HEK293T (cell line): Measurements from ENCODE around the gene SLC25A21.

Experiments used
- CTCF ChIA-PET: fragments of 350-600 bp; formaldehyde crosslinking; extraction: SDS; loops from one replicate; lab custom pipeline; 2021; ENCODE audit warnings: antibody characterized with exemption, inconsistent platforms; lab: Yijun Ruan, JAX
- POLR2A ChIA-PET: fragments of 350-600 bp; formaldehyde crosslinking; extraction: SDS; loops from one replicate; lab custom pipeline; 2020; ENCODE audit warnings: antibody characterized with exemption, inconsistent platforms; lab: Yijun Ruan, JAX
- DNase-seq: peaks from one replicate; pipeline ENCODE4 v3.0.0; 2012; ENCODE audit warnings: mixed read lengths; ENCODE audit errors: extremely low spot score
- ARNT ChIP-seq: fragments of 450-650 bp; IDR thresholded peaks from 2 replicates; pipeline ENCODE4 v1.6.1; 2017; ENCODE audit warnings: mild to moderate bottlenecking
- BHLHE40 ChIP-seq: fragments of 450-650 bp; IDR thresholded peaks from 2 replicates; pipeline ENCODE4 v1.6.1; 2016; ENCODE audit warnings: mild to moderate bottlenecking, moderate library complexity, borderline replicate concordance
- CTBP1 ChIP-seq: fragments of 450-650 bp; IDR thresholded peaks from 2 replicates; pipeline ENCODE4 v1.6.1; 2016; ENCODE audit warnings: borderline replicate concordance
- ELF4 ChIP-seq: fragments of 450-650 bp; IDR thresholded peaks from 2 replicates; pipeline ENCODE4 v1.6.1; 2017; ENCODE audit warnings: antibody characterized with exemption
- FOXA1 ChIP-seq: fragments of 450-650 bp; IDR thresholded peaks from 2 replicates; pipeline ENCODE4 v1.6.1; 2016; ENCODE audit warnings: mild to moderate bottlenecking
- FOXK2 ChIP-seq: fragments of 450-650 bp; IDR thresholded peaks from 2 replicates; pipeline ENCODE4 v1.6.1; 2016; ENCODE audit warnings: mild to moderate bottlenecking
- FOXM1 ChIP-seq: fragments of 450-650 bp; IDR thresholded peaks from 2 replicates; pipeline ENCODE4 v1.6.1; 2017; ENCODE audit warnings: mild to moderate bottlenecking, borderline replicate concordance
- HDGF ChIP-seq: fragments of 450-650 bp; IDR thresholded peaks from 2 replicates; pipeline ENCODE4 v1.6.1; 2017; ENCODE audit warnings: antibody characterized with exemption, borderline replicate concordance
- L3MBTL2 ChIP-seq: fragments of 450-650 bp; conservative IDR thresholded peaks from 2 replicates; pipeline ENCODE4 v1.6.1; 2016; ENCODE audit warnings: mild to moderate bottlenecking
- NFRKB ChIP-seq: fragments of 450-650 bp; IDR thresholded peaks from 2 replicates; pipeline ENCODE4 v1.6.1; 2016; ENCODE audit warnings: mild to moderate bottlenecking, moderate library complexity
- SP1 ChIP-seq: fragments of 450-650 bp; IDR thresholded peaks from 2 replicates; pipeline ENCODE4 v1.6.1; 2017
- SUZ12 ChIP-seq: fragments of 450-650 bp; IDR thresholded peaks from 2 replicates; pipeline ENCODE4 v1.6.1; 2016; ENCODE audit warnings: mild to moderate bottlenecking
- TARDBP ChIP-seq: fragments of 450-650 bp; IDR thresholded peaks from 2 replicates; pipeline ENCODE4 v1.6.1; 2016
- ZNF384 ChIP-seq: fragments of 450-650 bp; IDR thresholded peaks from 2 replicates; pipeline ENCODE4 v1.6.1; 2016
- TF ChIP-seq, protein P1 (sequence below): fragments of 450-650 bp; IDR thresholded peaks from 2 replicates; pipeline ENCODE4 v1.6.1; 2016

The SLC25A21 gene

DNA sequence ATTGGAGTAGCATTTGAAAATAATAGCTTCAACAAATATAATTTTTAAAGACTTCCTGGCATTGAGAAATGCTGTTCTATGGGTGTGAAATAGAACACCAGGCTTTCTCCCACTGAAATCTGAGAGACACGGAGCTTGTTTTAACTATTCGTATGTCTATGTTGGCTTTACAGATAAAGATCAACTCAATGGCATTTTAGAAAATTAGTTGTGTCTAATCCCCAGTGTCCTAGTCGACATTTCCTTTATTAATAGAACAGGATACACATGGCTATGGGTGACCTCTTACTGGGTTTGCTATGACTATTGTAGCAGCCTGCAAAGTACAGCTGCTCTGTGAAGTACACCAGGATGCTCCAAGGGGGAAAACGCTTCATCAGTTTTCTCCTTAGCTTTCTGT lies 159.3 kb downstream of the SLC25A21 start:
- ChIA-PET CTCF (no interaction called here), POLR2A (interaction anchor here (1.2 kb wide), 1 partner anchor 11 kb away, joined by 3 read pairs; no protein-coding TSS in a partner anchor)
- no peak for DNase-seq
- TF ChIP-seq CTBP1 (no peak), ZNF384 (no peak), TARDBP (no peak), SUZ12 (no peak), ARNT (no peak), ELF4 (no peak), L3MBTL2 (no peak), NFRKB (no peak), SP1 (no peak), FOXK2 (no peak), BHLHE40 (no peak)
- TF ChIP-seq, protein P1, sequence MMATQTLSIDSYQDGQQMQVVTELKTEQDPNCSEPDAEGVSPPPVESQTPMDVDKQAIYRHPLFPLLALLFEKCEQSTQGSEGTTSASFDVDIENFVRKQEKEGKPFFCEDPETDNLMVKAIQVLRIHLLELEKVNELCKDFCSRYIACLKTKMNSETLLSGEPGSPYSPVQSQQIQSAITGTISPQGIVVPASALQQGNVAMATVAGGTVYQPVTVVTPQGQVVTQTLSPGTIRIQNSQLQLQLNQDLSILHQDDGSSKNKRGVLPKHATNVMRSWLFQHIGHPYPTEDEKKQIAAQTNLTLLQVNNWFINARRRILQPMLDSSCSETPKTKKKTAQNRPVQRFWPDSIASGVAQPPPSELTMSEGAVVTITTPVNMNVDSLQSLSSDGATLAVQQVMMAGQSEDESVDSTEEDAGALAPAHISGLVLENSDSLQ = no peak

DNA sequence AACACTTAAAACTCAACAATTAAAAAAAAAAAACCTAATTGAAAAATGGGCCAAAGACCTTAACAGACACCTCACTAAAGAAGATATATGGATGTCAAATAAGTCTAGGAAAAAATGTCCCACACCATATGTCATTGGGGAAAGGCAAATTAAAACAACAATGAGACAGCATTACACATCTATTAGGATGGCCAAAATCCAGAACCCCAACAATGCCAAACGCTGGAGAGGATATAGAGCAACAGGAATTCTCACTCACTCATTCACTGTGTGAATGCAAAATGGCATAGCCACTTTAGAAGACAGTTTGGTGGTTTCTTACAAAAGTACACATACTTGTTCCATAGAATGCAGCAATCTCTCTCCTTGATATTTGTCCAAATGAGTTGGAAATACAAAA lies 173.7 kb downstream of the SLC25A21 start:
- ChIA-PET CTCF (no interaction called here), POLR2A (no interaction called here)
- TF ChIP-seq NFRKB (no peak), FOXA1 (no peak), ELF4 (no peak), L3MBTL2 (no peak), SUZ12 (no peak), SP1 (no peak), FOXK2 (no peak), FOXM1 (no peak)
- TF ChIP-seq, protein P1 = no peak
- no peak for DNase-seq

DNA sequence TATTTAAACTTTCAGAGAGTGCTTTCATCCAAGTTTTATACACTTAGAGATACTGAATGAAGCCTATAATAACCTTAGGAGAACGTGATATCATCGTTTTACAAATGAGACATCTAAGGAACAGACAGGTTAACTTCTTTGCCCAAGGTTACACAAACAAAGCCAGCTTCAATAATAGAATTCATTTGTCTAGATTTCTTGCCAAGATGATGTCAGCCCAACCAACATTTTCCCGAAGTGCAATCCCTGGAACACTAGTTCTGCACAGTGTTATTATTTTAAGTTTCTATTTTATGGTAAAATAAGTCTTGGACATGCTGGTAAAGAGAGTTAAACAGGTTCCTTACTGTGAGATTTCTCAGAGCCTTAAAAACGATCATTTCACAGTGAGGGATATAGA lies 174.6 kb downstream of the SLC25A21 start:
- ChIA-PET POLR2A (no interaction called here), CTCF (no interaction called here)

DNA sequence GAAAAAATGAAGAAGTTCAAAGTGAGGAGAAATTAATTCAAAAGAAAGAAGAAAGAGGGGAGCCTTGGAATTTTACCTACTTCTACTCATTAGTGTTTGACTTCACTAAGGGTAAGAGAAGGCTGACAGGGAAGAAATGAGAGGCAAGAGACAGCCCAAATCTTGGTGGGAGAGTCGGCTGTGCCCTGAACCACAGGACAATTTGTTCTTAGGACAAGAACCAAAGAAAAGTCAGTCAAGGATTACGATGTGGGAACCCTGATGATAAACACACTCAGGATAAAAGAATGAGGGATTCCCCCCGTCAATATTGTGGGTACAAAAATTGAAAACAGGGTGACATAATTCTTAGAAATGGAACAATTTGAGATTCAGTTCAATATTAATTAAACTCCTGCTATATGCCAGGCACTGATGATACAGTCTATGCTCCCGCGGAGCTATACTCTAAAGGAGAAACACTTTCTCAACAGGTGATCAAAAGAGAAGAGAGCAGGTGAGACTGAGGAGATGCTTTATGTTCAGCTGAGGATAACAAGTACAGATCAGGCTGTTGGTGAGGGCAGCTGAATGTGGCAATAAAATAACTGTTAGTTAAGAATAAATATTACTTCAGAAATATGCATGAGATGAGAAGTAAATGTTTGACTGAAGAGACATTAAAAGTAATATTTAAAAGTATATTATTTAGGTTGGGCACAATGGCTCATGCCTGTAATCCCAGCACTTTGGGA lies 175.4 kb downstream of the SLC25A21 start:
- ChIA-PET CTCF (no interaction called here), POLR2A (no interaction called here)
- DNase-seq = no peak
- no peak for TF ChIP-seq TARDBP

More for the DNA sequence above, 174.6 kb downstream of the SLC25A21 start:
- DNase-seq = no peak
- TF ChIP-seq L3MBTL2 = no peak
- TF ChIP-seq, protein P1 = peak; percentile 40

DNA sequence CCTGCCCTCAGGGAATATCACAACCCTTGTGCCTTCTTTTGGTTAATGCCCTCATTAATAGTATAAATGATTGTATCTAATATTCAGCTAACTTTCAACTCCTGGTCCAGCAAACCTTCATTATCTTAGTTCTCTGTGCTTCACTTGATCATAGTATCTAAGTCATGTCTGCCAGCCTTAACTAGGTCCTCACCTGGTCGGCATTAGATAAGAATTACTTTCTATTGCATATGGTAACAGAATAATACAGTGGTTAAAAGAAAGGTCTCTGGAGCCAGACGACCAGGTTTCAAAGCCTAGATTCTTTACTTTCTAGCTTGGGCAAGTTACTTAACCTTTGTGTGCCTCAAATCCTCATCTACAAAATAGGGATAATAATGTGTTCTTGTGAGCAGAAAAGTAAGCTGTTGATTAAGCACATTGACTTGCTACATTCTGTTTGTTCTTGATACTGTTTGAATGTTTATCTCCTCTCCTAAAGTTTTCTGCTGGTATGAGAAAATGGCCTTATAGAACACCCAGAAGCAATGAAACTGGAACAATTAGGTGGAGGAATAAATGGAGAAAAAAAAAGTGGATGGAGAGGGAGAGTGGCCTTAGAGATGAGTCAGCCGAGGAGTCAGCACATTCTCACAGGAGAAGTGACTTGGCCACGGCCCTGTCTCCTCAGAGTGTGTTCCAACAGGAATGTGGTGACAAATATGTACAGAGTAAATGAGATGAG lies 176.1 kb downstream of the SLC25A21 start:
- TF ChIP-seq ARNT (no peak), FOXA1 (no peak), CTBP1 (no peak), NFRKB (no peak), L3MBTL2 (no peak)
- ChIA-PET CTCF (no interaction called here), POLR2A (no interaction called here)
- DNase-seq = no peak

DNA sequence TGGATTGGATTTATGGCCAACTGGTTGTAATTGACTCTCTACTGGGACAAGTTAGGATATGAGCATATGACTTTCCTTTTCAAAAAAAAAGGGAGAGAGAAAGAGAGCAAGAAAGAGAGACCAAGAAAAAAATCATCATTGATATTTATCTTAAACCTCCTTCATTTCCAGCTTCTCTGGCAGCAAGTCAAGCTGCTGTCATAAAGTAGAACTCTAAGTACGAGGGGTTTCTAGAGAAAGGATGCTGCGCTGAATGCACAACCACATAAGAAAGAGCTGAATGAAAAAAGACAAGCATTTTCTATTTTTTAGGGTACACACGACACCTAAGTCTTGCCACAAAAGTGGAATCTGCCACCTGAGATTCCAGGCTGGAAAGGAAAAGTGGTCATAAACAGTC lies 182.6 kb downstream of the SLC25A21 start:
- no peak for DNase-seq
- no peak for TF ChIP-seq ELF4
- no peak for TF ChIP-seq ARNT
- TF ChIP-seq, protein P1 = no peak
- no peak for TF ChIP-seq CTBP1
- no peak for TF ChIP-seq FOXK2
- no peak for TF ChIP-seq NFRKB
- TF ChIP-seq HDGF = no peak
- no peak for TF ChIP-seq BHLHE40
- TF ChIP-seq L3MBTL2 = no peak
- no peak for TF ChIP-seq FOXA1
- CTCF ChIA-PET = interaction anchor here (0.6 to 0.7 kb wide), 2 partner anchors 48 to 82 kb away, joined by 4 read pairs; no protein-coding TSS in a partner anchor
- POLR2A ChIA-PET = no interaction called here
